OCI-LY7 (cell line): ENCODE results near the gene TMED6. TPM values are rescaled to one million over a fixed set of nuclear protein-coding genes. Genes with fewer than 3 reads are reported as not detected.
A peak's percentile ranks its signal among the peaks of the same experiment; 100 is the strongest.

ENCODE experiments used
- BruUV-seq: library from RNA; stranded (reverse); fragments of 400-500 nt; replicated peaks from 2 replicates; lab custom pipeline; 2021; lab: Mats Ljungman, UMichigan
- CTCF ChIA-PET: fragments of 300-600 bp; sonication (Branson Sonifier 250); formaldehyde crosslinking; loops from one replicate; lab custom pipeline; 2022; ENCODE audit warnings: antibody characterized with exemption; ENCODE audit not compliant: unreplicated experiment; lab: Charles Lee
- POLR2A ChIA-PET: fragments of 300-600 bp; sonication (Branson Sonifier 250); formaldehyde crosslinking; loops from one replicate; lab custom pipeline; 2022; ENCODE audit warnings: antibody characterized with exemption; lab: Charles Lee
- DNase-seq: peaks from one replicate; pipeline ENCODE4 v3.0.0-alpha.2; 2015; ENCODE audit warnings: low spot score
- H2AFZ ChIP-seq: fragments of 200-600 bp; sonication (generic), shearing (Covaris generic); 2 replicates; pipeline ENCODE4 v1.6.1; 2014; ENCODE audit warnings: mild to moderate bottlenecking, antibody characterized with exemption, low read length, moderate library complexity
- H3K27ac ChIP-seq: fragments of 200-600 bp; sonication (generic); 2 replicates; pipeline ENCODE4 v1.5.1; 2014; ENCODE audit warnings: mixed run types, low read depth, mild to moderate bottlenecking, moderate library complexity, low read length, inconsistent platforms; ENCODE audit not compliant: poor library complexity, severe bottlenecking
- H3K36me3 ChIP-seq: fragments of 200-600 bp; sonication (generic); 2 replicates; pipeline ENCODE4 v1.6.1; 2014; ENCODE audit warnings: mild to moderate bottlenecking, antibody characterized with exemption, low read length, moderate library complexity, mixed read lengths; ENCODE audit not compliant: insufficient read depth
- H3K4me1 ChIP-seq: fragments of 200-600 bp; sonication (generic); 2 replicates; pipeline ENCODE4 v1.5.1; 2014; ENCODE audit warnings: mild to moderate bottlenecking, low read length; ENCODE audit not compliant: insufficient read depth, poor library complexity, severe bottlenecking
- H3K4me2 ChIP-seq: fragments of 200-600 bp; sonication (generic); 2 replicates; pipeline ENCODE4 v1.6.1; 2014; ENCODE audit warnings: mild to moderate bottlenecking, low read length
- H3K4me3 ChIP-seq: fragments of 200-600 bp; sonication (generic); 2 replicates; pipeline ENCODE4 v1.5.1; 2014; ENCODE audit warnings: mild to moderate bottlenecking, low read depth, low read length; ENCODE audit not compliant: poor library complexity, severe bottlenecking
- H3K79me2 ChIP-seq: fragments of 200-600 bp; sonication (generic); 2 replicates; pipeline ENCODE4 v1.6.1; 2016; ENCODE audit warnings: low read depth, mild to moderate bottlenecking, low read length, moderate library complexity, mixed read lengths; ENCODE audit not compliant: insufficient read depth
- H3K9me2 ChIP-seq: fragments of 200-600 bp; sonication (generic); 2 replicates; pipeline ENCODE4 v1.6.1; 2016; ENCODE audit warnings: mild to moderate bottlenecking, low read length, mixed read lengths; ENCODE audit not compliant: insufficient read depth
- H3K9me3 ChIP-seq: fragments of 200-600 bp; sonication (generic); 2 replicates; pipeline ENCODE4 v1.6.1; 2014; ENCODE audit warnings: mild to moderate bottlenecking, mixed run types, low read length, mixed read lengths
- H4K20me1 ChIP-seq: fragments of 200-600 bp; sonication (generic); 2 replicates; pipeline ENCODE4 v1.6.1; 2014; ENCODE audit warnings: mild to moderate bottlenecking, antibody characterized with exemption, low read length, moderate library complexity, mixed read lengths; ENCODE audit not compliant: insufficient read depth
- EZH2phosphoT487 ChIP-seq: fragments of 200-600 bp; sonication (generic); IDR thresholded peaks from 2 replicates; pipeline ENCODE4 v1.6.1; 2018; ENCODE audit warnings: low read depth, borderline replicate concordance, mild to moderate bottlenecking, mixed run types, antibody characterized with exemption, low read length, moderate library complexity, mixed read lengths
- intact Hi-C: fragments of 100-400 bp; cut with micrococcal nuclease; formaldehyde crosslinking; loops from one replicate; pipeline ENCODE4 v1.10.0; 2022; ENCODE audit not compliant: unreplicated experiment
- total RNA-seq, 2 experiments: library from RNA; depleted of rRNA in 1 of 2; stranded (reverse); fragments of >200 nt in 1 of 2; shearing (Covaris generic) in 1 of 2; gene quantifications; 2 replicates each; pipeline ENCODE4 v1.2.3, GENCODE V29; 2014 to 2022
- TF ChIP-seq, protein P1 (sequence below): fragments of 200-600 bp; sonication (generic); conservative IDR thresholded peaks from 2 replicates; pipeline ENCODE4 v1.5.1; 2014; ENCODE audit warnings: mild to moderate bottlenecking, antibody characterized with exemption, low read length, moderate library complexity, mixed read lengths

The TMED6 gene
- total RNA-seq, 2 experiments from 2014 or later = 1.7 TPM

GRCh38 chr16:69330286-69331109 is 21.1 kb downstream of the TMED6 start, which contains the start of gene PDF:
TSS of gene PDF (minus strand) at chr16:69330588. CDS start at chr16:69330570, 18 bp downstream.
- H4K20me1 ChIP-seq = peaks cover 35% of the 10 kb centered on the region
- CTCF ChIA-PET = no interaction called here
- peak within 1 kb of the TSS; percentile 79 for H2AFZ ChIP-seq
- peak; percentile 90 for DNase-seq
- H3K9me3 ChIP-seq = no peaks in the 10 kb centered on the region
- intact Hi-C loops = loop anchor here (1.0 to 10.0 kb wide), 6 partner anchors 9 to 434 kb away; partner anchors contain the start of genes COG8, NIP7, VPS4A and WWP2
- H3K27ac ChIP-seq = peak within 1 kb of the TSS; percentile 70
- peak within 1 kb of the TSS; percentile 75 for H3K4me3 ChIP-seq
- peaks cover 56% of the 10 kb centered on the region for H3K79me2 ChIP-seq
- peaks cover 83% of the 10 kb centered on the region for H3K36me3 ChIP-seq
- no TSS peak for BruUV-seq
- POLR2A ChIA-PET = interaction anchor here (0.7 to 2.8 kb wide), 3 partner anchors 10 to 41 kb away, joined by 3 to 11 read pairs (median 7); partner anchors contain the start of gene NIP7
- H3K9me2 ChIP-seq = no peaks in the 10 kb centered on the region
- H3K4me2 ChIP-seq = peak within 1 kb of the TSS; percentile 89
- no peak for TF ChIP-seq EZH2phosphoT487
- TF ChIP-seq, protein P1, sequence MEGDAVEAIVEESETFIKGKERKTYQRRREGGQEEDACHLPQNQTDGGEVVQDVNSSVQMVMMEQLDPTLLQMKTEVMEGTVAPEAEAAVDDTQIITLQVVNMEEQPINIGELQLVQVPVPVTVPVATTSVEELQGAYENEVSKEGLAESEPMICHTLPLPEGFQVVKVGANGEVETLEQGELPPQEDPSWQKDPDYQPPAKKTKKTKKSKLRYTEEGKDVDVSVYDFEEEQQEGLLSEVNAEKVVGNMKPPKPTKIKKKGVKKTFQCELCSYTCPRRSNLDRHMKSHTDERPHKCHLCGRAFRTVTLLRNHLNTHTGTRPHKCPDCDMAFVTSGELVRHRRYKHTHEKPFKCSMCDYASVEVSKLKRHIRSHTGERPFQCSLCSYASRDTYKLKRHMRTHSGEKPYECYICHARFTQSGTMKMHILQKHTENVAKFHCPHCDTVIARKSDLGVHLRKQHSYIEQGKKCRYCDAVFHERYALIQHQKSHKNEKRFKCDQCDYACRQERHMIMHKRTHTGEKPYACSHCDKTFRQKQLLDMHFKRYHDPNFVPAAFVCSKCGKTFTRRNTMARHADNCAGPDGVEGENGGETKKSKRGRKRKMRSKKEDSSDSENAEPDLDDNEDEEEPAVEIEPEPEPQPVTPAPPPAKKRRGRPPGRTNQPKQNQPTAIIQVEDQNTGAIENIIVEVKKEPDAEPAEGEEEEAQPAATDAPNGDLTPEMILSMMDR = no peak
- peaks cover 48% of the 10 kb centered on the region for H3K4me1 ChIP-seq

DNA sequence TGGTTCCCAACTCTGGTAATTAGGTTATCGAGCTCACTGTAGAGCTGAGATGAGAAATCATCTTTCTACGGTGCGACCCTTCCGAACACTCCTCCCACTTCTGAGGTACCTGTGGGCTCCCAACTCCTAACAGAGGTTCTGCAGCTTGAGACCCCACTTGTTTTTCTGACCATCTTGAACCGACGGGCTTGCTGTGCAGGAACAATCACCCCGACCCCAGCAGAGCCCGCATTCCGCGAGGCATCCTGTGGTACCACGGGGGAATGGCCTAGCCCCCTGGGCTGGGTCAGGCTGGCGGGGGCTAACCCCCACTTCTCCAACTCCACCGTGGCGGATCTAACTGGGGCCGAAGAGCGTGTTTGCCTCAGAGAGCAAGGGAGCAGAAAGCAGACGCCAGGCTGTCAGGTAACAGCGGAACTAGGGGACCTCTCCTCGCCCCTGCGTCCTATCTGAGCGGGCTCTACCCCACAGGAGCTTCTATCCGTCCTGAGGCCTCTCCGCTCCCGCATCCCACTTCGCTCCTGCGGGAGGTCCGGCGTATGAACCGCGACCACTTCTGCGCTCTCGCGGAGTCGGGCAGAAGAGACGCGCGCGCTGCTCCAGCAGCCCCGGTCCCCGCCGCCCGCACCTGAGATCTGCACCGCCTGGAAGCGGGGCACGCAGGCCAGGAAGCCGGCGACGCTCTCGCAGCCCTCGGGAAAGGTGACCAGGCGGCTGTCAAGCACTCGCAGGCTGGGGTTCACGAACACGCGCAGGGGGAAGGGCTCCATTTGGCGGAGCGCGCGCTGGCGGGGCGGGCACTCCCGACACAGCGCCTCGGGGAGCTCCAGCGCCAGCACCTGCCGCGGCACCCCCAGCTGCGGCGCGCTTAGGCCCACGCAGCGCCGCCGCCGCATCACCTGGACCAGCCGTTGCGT is 22.0 kb downstream of the TMED6 start:
- intact Hi-C loops = loop anchor here (1.0 to 10.0 kb wide), 6 partner anchors 10 to 435 kb away; partner anchors contain the start of genes COG8, NIP7, VPS4A and WWP2
- peak overlapping the region; percentile 54 for H2AFZ ChIP-seq
- peaks cover 51% of the 10 kb centered on the region for H3K4me1 ChIP-seq
- no peaks in the 10 kb centered on the region for H3K9me2 ChIP-seq
- H3K27ac ChIP-seq = peak overlapping the region; percentile 70
- BruUV-seq = no TSS peak
- ChIA-PET POLR2A (interaction anchor here (0.7 to 2.8 kb wide), 4 partner anchors 9 to 12 kb away, joined by 3 to 11 read pairs (median 6); partner anchors contain the start of gene NIP7), CTCF (no interaction called here)
- H3K79me2 ChIP-seq = peaks cover 65% of the 10 kb centered on the region
- DNase-seq = peak; percentile 59
- H3K4me2 ChIP-seq = peak overlapping the region; percentile 89
- H3K9me3 ChIP-seq = no peaks in the 10 kb centered on the region
- peaks cover 82% of the 10 kb centered on the region for H3K36me3 ChIP-seq
- peak overlapping the region; percentile 75 for H3K4me3 ChIP-seq
- TF ChIP-seq, protein P1 = no peak
- TF ChIP-seq EZH2phosphoT487 = no peak
- peaks cover 38% of the 10 kb centered on the region for H4K20me1 ChIP-seq
